RWPE2 (cell line): ENCODE results near the gene SH3BP5L.
A peak's percentile ranks its signal among the peaks of the same experiment; 100 is the strongest.

ENCODE experiments used
- ATAC-seq: fragments of 200-7000 bp; cut with Tn5 transposase; 3 replicates; pipeline ENCODE4 v1.9.1; 2021; ENCODE audit warnings: low read depth
- DNase-seq: peaks from one replicate; pipeline ENCODE4 v3.0.0-alpha.2; 2020; ENCODE audit warnings: low spot score
- H3K27ac ChIP-seq: fragments of 450-650 bp; 2 replicates; pipeline ENCODE4 v1.5.1; 2017; ENCODE audit warnings: mild to moderate bottlenecking; ENCODE audit not compliant: poor library complexity, severe bottlenecking
- H3K27me3 ChIP-seq: fragments of 250-450 bp; sonication (Bioruptor Pico); 2 replicates; pipeline ENCODE4 v1.5.1; 2021; ENCODE audit warnings: mild to moderate bottlenecking, moderate library complexity; ENCODE audit not compliant: insufficient read depth, poor library complexity, severe bottlenecking
- H3K36me3 ChIP-seq: fragments of 250-450 bp; sonication (Bioruptor Pico); 2 replicates; pipeline ENCODE4 v1.5.1; 2020; ENCODE audit warnings: low read depth, mild to moderate bottlenecking, moderate library complexity
- H3K4me1 ChIP-seq: fragments of 250-450 bp; sonication (Bioruptor Pico); 2 replicates; pipeline ENCODE4 v1.5.1; 2021; ENCODE audit warnings: mild to moderate bottlenecking, moderate library complexity; ENCODE audit not compliant: insufficient read depth, poor library complexity, severe bottlenecking
- H3K4me3 ChIP-seq: fragments of 250-450 bp; sonication (Bioruptor Pico); 2 replicates; pipeline ENCODE4 v1.5.1; 2021; ENCODE audit warnings: mild to moderate bottlenecking, moderate library complexity; ENCODE audit not compliant: severe bottlenecking
- H3K9me3 ChIP-seq: fragments of 250-450 bp; sonication (Bioruptor Pico); 2 replicates; pipeline ENCODE4 v1.5.1; 2021; ENCODE audit warnings: mild to moderate bottlenecking, moderate library complexity; ENCODE audit not compliant: severe bottlenecking
- TF ChIP-seq, protein P1 (sequence below): fragments of 450-650 bp; IDR thresholded peaks from one replicate; pipeline ENCODE4 v1.5.1; 2017; ENCODE audit warnings: mild to moderate bottlenecking, moderate library complexity; ENCODE audit not compliant: poor library complexity, severe bottlenecking

SH3BP5L gene

GRCh38 chr1:248825909-248826760 lies at the start of gene SH3BP5L:
Gene SH3BP5L, minus strand, starts transcription at chr1:248825915. Its CDS starts 980 bp downstream, at chr1:248824935.
- ATAC-seq (peak; percentile 95), DNase-seq (peak; percentile 87)
- no peaks in the 10 kb centered on the region for H3K9me3 ChIP-seq
- no peaks in the 10 kb centered on the region for H3K27me3 ChIP-seq
- TF ChIP-seq, protein P1, sequence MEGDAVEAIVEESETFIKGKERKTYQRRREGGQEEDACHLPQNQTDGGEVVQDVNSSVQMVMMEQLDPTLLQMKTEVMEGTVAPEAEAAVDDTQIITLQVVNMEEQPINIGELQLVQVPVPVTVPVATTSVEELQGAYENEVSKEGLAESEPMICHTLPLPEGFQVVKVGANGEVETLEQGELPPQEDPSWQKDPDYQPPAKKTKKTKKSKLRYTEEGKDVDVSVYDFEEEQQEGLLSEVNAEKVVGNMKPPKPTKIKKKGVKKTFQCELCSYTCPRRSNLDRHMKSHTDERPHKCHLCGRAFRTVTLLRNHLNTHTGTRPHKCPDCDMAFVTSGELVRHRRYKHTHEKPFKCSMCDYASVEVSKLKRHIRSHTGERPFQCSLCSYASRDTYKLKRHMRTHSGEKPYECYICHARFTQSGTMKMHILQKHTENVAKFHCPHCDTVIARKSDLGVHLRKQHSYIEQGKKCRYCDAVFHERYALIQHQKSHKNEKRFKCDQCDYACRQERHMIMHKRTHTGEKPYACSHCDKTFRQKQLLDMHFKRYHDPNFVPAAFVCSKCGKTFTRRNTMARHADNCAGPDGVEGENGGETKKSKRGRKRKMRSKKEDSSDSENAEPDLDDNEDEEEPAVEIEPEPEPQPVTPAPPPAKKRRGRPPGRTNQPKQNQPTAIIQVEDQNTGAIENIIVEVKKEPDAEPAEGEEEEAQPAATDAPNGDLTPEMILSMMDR: peak; percentile 62
- peaks cover 24% of the 10 kb centered on the region for H3K36me3 ChIP-seq
- peak within 1 kb of the TSS; percentile 52 for H3K4me3 ChIP-seq
- peak within 1 kb of the TSS; percentile 48 for H3K27ac ChIP-seq
- peaks cover 7% of the 10 kb centered on the region for H3K4me1 ChIP-seq

DNA sequence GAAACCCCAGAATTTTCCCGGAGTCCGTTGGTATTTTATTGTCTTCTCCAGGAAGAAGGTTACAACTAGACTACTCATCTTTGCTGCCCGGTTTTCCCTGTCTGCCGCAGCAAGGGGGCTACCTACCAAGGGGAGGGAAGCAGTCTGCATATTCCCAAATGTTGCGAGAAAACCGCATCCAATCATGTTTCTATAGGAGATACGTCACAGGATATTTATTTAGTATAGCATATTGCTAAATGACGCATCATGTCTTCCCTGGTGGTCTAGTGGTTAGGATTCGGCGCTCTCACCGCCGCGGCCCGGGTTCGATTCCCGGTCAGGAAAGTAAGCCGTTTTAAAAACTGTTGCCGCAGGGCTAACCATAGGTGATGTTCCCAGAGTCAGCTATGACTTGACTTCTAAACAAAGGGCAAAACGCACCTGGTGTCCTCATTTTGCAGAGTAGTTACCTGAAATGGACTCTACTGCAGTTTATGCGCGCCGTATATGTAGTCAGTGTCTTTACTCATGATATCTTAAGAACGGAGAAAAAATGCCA lies 48.3 kb upstream of the SH3BP5L start:
- ATAC-seq: peak; percentile 54
- Histone ChIP-seq H3K27ac (peak overlapping the region; percentile 58), H3K4me3 (peak overlapping the region; percentile 68), H3K27me3 (no peaks in the 10 kb centered on the region), H3K36me3 (no peaks in the 10 kb centered on the region), H3K4me1 (no peaks in the 10 kb centered on the region), H3K9me3 (no peaks in the 10 kb centered on the region)
- no peak for DNase-seq
- TF ChIP-seq, protein P1: no peak

DNA sequence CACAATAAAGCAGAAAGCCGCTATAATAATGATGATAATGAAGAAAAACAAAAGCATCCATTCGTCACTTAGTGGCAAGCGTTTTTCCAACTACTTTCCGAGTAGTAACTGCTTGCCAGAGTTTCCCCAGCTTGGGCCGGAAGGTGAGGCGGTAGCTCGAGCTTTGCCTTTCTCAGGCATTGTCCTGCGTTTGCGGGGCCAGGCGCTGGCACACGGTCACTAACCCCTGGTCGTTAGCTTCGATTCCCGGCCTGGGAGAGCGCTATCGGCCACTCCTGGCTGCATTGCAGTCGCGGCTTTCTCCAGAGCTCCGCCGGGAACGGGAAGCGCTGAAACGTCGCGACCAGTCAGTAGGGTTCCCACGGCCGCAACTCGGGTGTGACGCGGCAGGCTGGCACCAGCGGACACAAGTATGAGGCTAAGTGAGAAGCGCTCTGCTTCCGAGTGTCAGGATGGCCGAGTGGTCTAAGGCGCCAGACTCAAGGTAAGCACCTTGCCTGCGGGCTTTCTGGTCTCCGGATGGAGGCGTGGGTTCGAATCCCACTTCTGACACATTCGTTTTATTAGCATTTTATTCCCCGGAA lies 47.8 kb upstream of the SH3BP5L start:
- peak overlapping the region; percentile 58 for H3K27ac ChIP-seq
- ATAC-seq (peak; percentile 81), DNase-seq (peak; percentile 85)
- H3K4me1 ChIP-seq: no peaks in the 10 kb centered on the region
- TF ChIP-seq, protein P1: no peak
- H3K9me3 ChIP-seq: no peaks in the 10 kb centered on the region
- no peaks in the 10 kb centered on the region for H3K27me3 ChIP-seq
- H3K36me3 ChIP-seq: no peaks in the 10 kb centered on the region
- H3K4me3 ChIP-seq: peak overlapping the region; percentile 68

- TF ChIP-seq, protein P1: no peak
- H3K27ac ChIP-seq: peak overlapping the region; percentile 58
- DNase-seq (peak; percentile 69), ATAC-seq (peak; percentile 83)
- H3K27me3 ChIP-seq: no peaks in the 10 kb centered on the region
- no peaks in the 10 kb centered on the region for H3K36me3 ChIP-seq
- peak overlapping the region; percentile 68 for H3K4me3 ChIP-seq
- H3K9me3 ChIP-seq: no peaks in the 10 kb centered on the region
- H3K4me1 ChIP-seq: no peaks in the 10 kb centered on the region
Observed at GRCh38 chr1:248872752-248873408, 47.2 kb upstream of the SH3BP5L start.
